Lung (tissue), 12 donors: ENCODE results near the gene MKI67. TPM values are rescaled to one million over a fixed set of nuclear protein-coding genes. Genes with fewer than 3 reads are reported as not detected.

Experiments used
- ATAC-seq: fragments of 200-7000 bp; cut with Tn5 transposase; one replicate; pipeline ENCODE4 v1.9.1; 2020; ENCODE audit warnings: moderate number of reproducible peaks; ENCODE audit not compliant: insufficient read depth, low FRiP score
- DNase-seq, 3 donors: peaks; one replicate each; pipeline ENCODE4 v3.0.0-alpha.2; 2013 to 2017
- H3K27ac ChIP-seq, 2 donors: one replicate each; pipeline ENCODE4 v1.5.1; 2013; ENCODE audit warnings: mild to moderate bottlenecking in 2 of 2, moderate library complexity in 2 of 2, control low read depth in 1 of 2, inconsistent platforms in 1 of 2, low read depth in 1 of 2, low read length in 1 of 2
- H3K27me3 ChIP-seq, 3 donors: one replicate each; pipeline ENCODE4 v1.5.1; 2013; ENCODE audit warnings: low read length in 2 of 3; ENCODE audit not compliant: control insufficient read depth in 3 of 3, insufficient read depth in 3 of 3
- H3K36me3 ChIP-seq, 4 donors: one replicate each; pipeline ENCODE4 v1.5.1; 2013; ENCODE audit warnings: low read length in 4 of 4, mild to moderate bottlenecking in 1 of 4, moderate library complexity in 1 of 4; ENCODE audit not compliant: control insufficient read depth in 4 of 4, insufficient read depth in 4 of 4
- H3K4me1 ChIP-seq, 5 donors: one replicate each; pipeline ENCODE4 v1.5.1; 2013; ENCODE audit warnings: low read length in 5 of 5, mild to moderate bottlenecking in 2 of 5, moderate library complexity in 1 of 5; ENCODE audit not compliant: control insufficient read depth in 5 of 5, insufficient read depth in 5 of 5
- H3K4me3 ChIP-seq: one replicate; pipeline ENCODE4 v1.5.1; 2013; ENCODE audit warnings: mild to moderate bottlenecking, control low read depth, moderate library complexity
- H3K9ac ChIP-seq, 2 donors: one replicate each; pipeline ENCODE4 v1.5.1; 2013; ENCODE audit warnings: low read length in 2 of 2, control low read depth in 1 of 2; ENCODE audit not compliant: insufficient read depth in 1 of 2
- H3K9me3 ChIP-seq, 4 donors: one replicate each; pipeline ENCODE4 v1.5.1; 2013; ENCODE audit warnings: low read length in 3 of 4, mild to moderate bottlenecking in 1 of 4, moderate library complexity in 1 of 4; ENCODE audit not compliant: control insufficient read depth in 4 of 4, insufficient read depth in 3 of 4
- WGBS, 2 donors: extraction: QIAGEN DNeasy Blood & Tissue Kit; methylation state at CpG; one replicate each; pipeline ENCODE4 v1.1.7; 2013; 5-methylcytosine and 5-hydroxymethylcytosine counted together
- polyA plus RNA-seq, 2 donors: library from polyadenylated mRNA; stranded (reverse); fragments of 200-250 nt; gene quantifications; one replicate each; pipeline ENCODE4 v1.2.1, GENCODE V29; 2013
- total RNA-seq, 2 donors: library from RNA; depleted of rRNA in 1 of 2; stranded (reverse); fragments of >200 nt in 1 of 2; gene quantifications; one replicate each; pipeline ENCODE4 v1.2.1, GENCODE V29; 2014 to 2021
- TF ChIP-seq, protein P1 (sequence below): IDR thresholded peaks from 2 replicates; pipeline ENCODE4 v1.5.1; 2012; ENCODE audit warnings: mild to moderate bottlenecking; ENCODE audit errors: control extremely low read depth, extremely low read depth
- donor health status: control.
- donor health status: control.
- donor health status: Bipolar disorder and iron deficiency.
- donor health status: healthy.
- donor health status: DM: yes; HTN: yes; CAD: no.

The MKI67 gene
- total and polyA plus RNA-seq, 4 donors = 1.0 to 8.6 (median 2.1) TPM

- no peak for DNase-seq
- TF ChIP-seq, protein P1, sequence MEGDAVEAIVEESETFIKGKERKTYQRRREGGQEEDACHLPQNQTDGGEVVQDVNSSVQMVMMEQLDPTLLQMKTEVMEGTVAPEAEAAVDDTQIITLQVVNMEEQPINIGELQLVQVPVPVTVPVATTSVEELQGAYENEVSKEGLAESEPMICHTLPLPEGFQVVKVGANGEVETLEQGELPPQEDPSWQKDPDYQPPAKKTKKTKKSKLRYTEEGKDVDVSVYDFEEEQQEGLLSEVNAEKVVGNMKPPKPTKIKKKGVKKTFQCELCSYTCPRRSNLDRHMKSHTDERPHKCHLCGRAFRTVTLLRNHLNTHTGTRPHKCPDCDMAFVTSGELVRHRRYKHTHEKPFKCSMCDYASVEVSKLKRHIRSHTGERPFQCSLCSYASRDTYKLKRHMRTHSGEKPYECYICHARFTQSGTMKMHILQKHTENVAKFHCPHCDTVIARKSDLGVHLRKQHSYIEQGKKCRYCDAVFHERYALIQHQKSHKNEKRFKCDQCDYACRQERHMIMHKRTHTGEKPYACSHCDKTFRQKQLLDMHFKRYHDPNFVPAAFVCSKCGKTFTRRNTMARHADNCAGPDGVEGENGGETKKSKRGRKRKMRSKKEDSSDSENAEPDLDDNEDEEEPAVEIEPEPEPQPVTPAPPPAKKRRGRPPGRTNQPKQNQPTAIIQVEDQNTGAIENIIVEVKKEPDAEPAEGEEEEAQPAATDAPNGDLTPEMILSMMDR = no peak
- Histone ChIP-seq H3K9ac (no peak overlapping the region), H3K36me3 (peaks cover 0 to 51% (median 15%) of the 10 kb centered on the region in 4 donors), H3K27me3 (no peaks in the 10 kb centered on the region), H3K9me3 (peaks cover 0 to 2% (median 0%) of the 10 kb centered on the region in 4 donors), H3K4me1 (no peaks in the 10 kb centered on the region), H3K4me3 (no peak overlapping the region), H3K27ac (no peak overlapping the region)
- WGBS, 2 donors = 74 to 89% methylated on average over 8 of the region's 8 CpGs
- no peak for ATAC-seq
These were observed 23.0 kb downstream of the MKI67 start for GRCh38 chr10:128103229-128103714.

- no peak for ATAC-seq
- H3K36me3 ChIP-seq = peaks cover 0 to 49% (median 14%) of the 10 kb centered on the region in 4 donors
- no peak overlapping the region for H3K9ac ChIP-seq
- no peak overlapping the region for H3K27ac ChIP-seq
- H3K4me1 ChIP-seq = no peaks in the 10 kb centered on the region
- DNase-seq = no peak
- H3K9me3 ChIP-seq = peaks cover 0 to 2% (median 0%) of the 10 kb centered on the region in 4 donors
- no peak overlapping the region for H3K4me3 ChIP-seq
- 62 to 68% methylated on average over 19 of the region's 19 CpGs for WGBS, 2 donors
- TF ChIP-seq, protein P1 = no peak
- no peaks in the 10 kb centered on the region for H3K27me3 ChIP-seq
These were observed 23.6 kb downstream of the MKI67 start for GRCh38 chr10:128102480-128103228.

DNA sequence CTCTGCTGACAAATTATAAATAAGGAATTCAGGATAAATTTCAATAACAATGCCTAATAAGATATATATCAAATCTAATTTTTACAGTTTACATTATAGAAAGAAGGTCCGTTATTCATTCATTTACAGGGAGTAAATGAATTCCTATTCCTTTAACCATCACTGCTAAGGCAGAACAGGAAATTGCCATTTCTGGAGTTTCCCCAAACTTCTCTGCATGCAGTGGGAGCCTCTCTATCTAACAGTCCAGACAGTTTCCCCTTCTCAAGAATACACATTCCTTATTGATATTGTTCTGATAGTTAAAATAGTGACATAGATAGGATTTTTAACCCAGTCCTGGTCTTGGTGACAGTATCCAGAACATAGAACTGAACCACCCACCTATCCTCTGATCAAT, 24.3 kb downstream of the MKI67 start:
- H3K4me1 ChIP-seq = no peaks in the 10 kb centered on the region
- no peak overlapping the region for H3K4me3 ChIP-seq
- no peak overlapping the region for H3K9ac ChIP-seq
- H3K27ac ChIP-seq = no peak overlapping the region
- H3K9me3 ChIP-seq = peaks cover 0 to 2% (median 0%) of the 10 kb centered on the region in 4 donors
- WGBS, 2 donors = 76 to 77% methylated on average over 1 of the region's 1 CpG
- H3K36me3 ChIP-seq = peaks cover 0 to 49% (median 15%) of the 10 kb centered on the region in 4 donors
- TF ChIP-seq, protein P1 = no peak
- H3K27me3 ChIP-seq = no peaks in the 10 kb centered on the region
- DNase-seq (no peak), ATAC-seq (no peak)
